Measurements from ENCODE around the gene TTR.
A peak's percentile ranks its signal among the peaks of the same experiment; 100 is the strongest.

TTR gene

DNA sequence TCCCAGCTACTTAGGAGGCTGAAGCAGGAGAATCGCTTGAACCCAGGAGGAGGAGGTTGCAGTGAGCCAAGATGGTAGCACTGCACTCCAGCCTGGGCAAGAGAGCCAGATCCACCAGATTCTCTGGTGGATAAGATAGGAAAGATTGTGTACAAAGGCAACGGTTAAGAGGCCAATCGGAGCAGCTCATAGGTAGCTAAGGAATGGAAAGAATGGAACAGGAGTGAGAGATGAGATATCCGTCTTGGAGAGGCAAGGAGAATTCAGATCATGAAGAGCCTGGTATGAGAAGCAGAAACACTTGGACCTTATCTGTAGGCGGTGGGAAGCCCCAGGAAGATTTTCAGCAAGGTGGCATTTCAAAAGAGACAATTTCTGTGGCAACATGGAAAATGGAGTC, 27.1 kb downstream of the TTR start:
- no peak for DNase-seq

DNA sequence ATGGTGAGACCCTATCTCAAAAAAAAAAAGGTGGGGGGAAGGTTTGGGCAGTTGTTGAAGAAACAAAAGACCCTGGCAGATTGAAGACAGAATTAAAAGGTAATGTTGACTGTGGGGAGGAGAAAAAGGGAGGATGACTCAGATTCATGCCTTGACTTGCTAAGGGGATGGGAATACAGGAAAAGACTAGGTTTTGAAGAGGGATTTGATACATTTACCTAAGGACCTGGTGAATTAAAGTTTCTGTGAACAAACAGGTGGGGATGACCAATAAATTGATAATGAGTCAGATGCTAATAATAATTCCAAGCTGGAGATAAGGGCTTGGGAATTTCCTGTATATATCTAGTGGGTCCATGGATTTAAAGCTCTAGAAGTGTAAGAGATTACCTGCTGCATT, 27.6 kb downstream of the TTR start:
- no peak for DNase-seq

DNA sequence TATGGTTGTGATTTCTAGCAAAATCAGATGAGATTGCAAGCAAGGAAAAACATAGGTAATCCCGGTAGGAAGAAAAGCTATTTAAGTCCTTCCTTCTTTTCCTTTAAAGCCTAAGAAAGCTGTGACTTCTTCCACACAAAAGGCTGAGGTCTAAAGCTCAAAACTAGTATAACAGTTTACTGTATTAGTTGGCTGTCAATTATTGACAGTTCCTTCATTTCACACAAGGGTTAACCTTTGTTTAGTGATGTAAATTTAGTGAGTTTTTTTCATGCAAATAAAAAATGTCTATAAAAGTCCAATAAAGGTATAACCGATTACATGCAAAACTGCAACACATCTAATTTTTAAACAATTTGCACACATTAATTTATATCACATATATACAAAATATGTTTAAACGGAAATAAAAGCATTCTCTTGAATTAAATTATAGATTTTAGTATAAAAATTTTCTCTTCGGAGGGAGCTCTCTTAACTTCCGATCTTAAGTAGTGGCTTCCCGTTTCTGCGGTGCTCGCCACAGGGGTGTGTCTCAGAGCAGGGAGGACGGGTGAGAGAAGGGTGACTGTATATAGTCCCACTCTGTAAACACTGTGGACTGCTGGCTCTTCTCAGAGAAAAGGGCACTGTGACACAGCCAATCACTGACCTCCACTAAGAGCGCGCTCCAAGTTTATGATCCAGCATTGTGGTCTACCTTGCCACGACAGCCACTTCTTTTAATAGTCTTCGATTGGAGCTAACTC, 33.4 kb downstream of the TTR start:
- DNase-seq = no peak

DNA sequence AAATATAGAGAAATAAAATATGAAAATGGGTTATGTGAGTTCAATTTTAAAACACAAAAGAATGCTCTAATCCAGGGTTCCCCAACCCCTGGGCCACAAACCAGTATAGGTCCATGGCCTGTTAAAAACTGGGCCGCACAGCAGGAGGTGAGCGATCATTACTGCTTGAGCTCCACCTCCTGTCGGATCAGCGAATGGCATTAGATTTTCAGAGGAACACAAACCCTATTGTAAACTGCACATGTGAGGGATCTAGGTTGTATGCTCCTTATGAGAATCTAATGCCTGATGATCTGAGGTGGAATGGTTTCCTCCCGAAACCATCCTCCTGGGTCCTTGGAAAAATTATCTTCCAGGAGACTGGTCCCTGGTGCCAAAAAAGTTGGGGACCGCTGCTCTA, 34.7 kb downstream of the TTR start:
- no peak for DNase-seq

DNA sequence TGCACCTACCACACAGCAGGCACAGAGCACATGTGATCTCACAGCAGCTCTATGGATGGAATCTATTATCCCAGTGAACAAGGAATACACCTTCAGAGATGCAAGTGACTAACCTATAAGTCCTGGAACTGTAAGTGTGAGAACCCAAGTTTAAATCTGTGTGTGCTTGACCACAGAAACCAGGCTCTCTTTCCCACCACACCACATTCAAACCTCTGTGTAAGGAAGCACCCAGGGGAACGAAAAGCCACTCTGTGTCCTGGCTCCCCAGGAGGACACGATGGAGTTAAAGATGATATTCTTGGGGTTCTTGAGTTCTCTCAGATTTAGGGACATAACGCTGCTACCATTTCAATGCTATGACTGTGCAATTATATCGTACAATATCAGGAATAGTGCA, 38.9 kb downstream of the TTR start:
- DNase-seq = no peak

DNA sequence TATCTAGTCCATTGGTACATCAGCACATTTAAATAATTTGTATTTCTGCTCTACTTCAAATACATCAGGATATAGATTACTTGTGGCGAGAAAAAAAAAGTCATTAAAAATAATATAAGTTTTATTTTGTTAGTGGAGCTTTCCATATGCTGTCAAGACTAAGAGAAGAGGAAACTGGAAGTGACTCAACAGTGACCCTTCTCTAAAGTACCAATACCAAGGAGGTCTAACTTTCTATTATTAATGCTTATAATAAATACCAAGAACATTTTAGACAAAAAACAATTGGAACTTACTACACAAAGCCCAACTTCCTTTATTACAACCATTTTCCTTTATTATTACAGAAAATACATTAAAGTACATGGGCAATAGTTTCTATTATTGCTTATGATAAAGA, 39.8 kb downstream of the TTR start:
- DNase-seq = no peak

DNA sequence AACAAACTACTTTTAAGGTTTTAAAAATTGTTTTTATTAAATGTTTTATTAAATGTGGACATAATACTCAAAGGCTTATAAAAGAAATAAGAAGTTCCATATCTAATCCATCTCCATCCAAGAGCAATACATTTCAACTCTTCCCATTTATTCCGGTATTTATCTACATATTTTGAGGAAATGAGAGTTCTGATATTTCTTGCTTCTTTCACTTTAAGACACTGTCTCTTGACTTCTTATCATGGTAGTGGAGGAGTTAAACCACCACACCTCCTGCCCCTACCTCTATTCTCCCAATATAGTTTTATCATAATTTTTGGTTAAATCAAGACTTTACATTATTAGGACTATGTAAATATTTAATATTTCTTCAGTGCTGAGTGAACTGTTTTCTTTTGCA, 40.7 kb downstream of the TTR start:
- no peak for DNase-seq

DNA sequence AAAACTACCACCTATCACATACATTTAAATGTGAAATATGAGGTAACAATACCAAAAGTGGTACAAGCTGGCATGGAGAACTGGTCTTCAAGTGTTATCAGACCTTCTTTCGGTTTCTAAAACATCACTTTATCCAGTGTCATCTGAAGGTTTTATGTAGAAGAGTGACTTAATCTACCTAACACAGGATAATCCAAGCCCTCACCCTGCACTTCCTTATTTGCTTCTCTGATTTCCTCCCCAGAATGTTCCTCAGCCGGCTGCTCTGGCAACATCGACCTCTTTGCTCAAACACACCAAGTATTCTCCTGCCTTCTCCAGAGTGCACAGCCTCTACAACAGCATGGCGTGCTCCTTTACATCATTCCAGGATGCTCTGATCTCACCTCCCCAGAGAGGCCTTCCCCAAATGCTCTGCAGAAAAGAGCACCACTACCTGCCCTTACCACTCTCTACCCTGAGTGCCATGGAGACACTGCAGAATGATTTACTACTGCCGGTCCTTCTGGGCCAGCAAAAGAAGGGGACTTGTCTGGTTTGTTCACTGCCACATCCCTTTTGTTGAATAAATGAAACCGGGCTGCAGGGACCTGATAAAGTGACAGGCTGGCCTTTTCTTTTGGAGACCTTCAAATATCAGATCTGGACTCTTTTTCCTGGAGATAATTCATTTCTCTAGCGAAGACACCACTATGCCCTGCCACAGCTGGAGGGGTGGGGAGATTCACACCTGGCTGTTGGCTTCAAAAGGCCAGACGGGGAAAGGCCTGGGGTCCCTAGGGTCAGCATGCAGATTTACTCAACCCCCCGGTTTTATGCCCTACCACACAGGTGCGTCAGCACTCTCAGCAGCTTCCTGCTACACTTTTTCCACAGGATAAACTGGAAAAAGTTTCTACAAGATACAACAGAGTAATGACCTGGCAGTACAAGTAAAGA, 42.0 kb downstream of the TTR start:
- DNase-seq = no peak

DNA sequence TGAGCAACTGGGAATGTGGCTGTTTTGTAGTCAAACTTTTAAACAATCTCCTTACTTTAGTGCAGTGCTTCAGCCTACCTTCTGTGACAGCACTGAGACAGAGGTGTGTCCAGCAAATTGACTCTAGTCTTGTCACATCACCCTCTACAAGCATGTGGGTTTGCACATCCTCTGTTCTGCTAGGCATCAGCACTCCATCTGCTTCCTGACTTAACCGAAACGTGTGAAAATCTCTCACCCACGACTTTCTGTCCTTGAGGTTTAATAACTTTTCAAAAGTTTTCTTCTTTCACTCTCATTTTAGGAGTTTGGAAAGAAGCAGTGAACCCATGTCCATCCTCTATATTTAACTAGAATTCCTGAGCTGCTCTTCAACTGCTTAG, 42.6 kb downstream of the TTR start:
- DNase-seq = no peak

DNA sequence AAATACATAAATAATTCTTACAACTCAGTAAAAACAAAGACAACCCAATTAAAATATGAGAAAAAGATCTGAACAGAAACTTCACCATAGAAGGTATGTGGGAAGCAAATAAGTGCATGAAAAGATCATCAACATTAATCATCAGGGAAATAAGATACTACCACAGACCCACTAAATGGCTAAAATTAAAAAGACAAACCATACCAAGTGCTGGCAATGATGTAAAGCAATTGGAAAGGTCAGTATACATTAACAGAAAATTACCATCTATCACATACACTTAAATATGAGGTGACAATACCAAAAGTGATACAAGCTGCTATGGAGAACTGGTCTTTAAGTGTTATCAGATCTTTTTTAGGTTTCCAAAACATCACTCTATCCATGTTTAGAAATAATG, 44.7 kb downstream of the TTR start:
- no peak for DNase-seq

DNA sequence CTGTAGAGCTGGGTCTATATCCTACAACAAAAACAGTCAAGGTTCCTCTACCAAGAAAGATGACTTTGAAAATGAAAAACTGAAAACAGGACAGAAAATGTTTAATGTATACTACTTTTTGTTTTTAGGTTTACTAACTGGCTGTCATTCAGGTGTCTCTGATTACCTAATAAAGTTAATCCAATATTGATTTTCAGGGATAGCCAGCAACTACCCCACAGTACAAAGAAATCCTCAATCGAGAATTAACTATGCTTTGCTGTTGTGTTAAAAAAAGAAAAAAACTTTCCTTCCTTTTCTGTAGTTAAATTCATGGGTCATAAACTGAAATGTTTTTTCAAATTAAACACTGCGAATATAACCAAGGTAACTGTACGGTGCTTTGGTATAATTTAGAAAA, 45.8 kb downstream of the TTR start:
- no peak for DNase-seq

DNA sequence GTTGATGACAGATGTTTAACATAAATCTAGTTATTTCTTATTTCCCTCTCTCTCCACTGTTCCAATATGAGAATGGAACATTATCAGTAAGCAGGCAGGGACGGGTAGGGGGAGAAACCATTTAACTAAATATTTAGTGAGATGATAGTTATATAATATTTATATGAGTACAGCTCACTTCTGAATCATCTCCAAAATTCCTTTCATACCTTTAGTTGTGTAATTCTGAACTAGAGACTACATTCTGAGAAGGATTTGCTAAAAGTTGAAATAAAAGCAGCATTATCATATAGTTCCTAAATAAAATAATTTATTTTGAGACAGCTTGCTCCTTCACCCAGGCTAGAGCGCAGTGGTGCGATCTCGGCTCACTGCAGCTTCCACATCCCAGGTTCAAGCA, 51.3 kb downstream of the TTR start:
- no peak for DNase-seq

DNA sequence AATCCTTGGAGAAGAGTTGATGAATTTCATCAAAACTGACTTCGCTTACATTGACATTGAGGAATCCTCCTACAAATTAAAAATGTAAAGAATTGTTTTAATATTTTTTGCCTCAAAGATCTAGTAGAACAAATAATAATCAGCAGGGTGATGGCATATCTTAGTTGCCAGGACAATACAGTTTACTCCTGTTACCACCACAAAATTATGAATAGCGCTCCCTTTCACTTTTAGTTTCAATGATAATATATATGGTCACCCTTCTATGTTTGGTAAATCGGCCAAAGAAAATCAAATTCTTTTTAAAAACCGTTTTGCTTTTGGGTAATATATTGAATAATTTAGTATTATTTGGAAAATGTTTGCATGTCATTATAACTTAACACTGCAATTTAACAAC, 53.7 kb downstream of the TTR start:
- no peak for DNase-seq

DNA sequence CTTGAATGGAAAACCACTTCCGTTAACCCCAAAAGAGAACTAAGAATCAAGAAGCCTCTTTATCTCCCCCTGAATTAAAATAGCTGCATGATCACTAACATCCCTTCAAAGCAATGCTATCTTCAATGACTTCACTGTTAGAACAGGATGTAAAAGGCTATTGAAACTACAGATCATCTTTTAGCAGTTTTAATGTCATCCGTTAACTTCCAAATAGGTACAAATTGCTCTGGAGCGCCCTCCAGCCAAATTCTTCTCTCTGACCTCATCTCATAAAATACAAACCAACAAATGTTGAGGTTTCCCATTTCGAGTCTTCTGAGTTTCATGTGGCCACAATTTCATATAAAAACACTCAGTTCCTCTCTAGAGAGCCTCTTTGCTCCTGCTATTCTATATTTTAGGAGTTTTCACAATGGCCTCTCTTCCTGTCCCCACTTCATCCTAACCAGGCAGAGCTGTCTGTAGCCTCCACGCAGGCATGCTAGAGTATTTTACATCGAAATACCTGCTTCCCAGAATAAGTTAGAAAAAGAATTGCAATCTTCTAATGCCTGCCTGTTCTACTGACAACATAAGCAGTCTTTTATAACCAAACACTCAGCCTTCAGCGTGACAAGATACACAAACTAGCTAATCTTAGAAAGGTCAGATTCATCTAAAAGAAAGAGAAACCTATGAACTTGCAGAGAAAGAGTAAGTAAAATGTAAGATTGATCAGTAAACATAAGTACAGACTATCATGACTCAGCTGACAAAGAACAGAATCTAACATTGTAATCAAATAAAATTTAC, 54.9 kb downstream of the TTR start:
- no peak for DNase-seq

DNA sequence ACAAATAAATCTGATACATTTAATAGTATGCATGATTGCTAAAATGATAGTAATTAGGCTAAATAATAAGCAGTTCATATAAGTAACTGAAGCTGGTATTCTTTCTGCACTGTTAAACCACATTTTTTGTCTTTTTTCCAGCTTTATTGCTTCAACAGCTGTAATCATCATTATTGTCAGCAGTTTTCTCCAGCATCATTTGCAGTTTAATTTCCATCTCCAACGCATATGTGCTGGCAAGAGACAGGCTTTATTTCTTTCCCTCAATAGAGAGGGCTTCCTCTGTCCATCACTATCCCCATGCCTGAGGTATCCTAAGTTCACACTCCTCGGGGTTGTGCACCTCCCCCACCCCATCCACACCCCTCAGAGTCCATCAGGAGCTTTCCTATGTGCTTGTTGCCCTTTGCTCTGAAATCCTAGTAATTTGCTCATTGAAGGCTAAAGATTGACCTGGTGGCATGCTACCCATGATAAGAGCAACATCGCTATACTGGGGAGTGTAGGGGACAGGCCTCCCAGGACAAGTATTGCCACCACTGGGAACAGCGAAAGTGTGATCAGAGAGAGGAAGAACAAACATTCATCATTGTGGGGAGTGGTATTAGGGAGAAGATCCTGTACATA, 55.6 kb downstream of the TTR start:
- peak; percentile 41 for DNase-seq
